Smooth muscle cell of the brain vasculature (primary cell): ENCODE measurements around the gene CALML5.

Experiments
- DNase-seq: peaks from one replicate; pipeline ENCODE4 v3.0.0-alpha.2; 2012; ENCODE audit warnings: low read depth, low spot score

CALML5 gene, protein sequence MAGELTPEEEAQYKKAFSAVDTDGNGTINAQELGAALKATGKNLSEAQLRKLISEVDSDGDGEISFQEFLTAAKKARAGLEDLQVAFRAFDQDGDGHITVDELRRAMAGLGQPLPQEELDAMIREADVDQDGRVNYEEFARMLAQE

DNA sequence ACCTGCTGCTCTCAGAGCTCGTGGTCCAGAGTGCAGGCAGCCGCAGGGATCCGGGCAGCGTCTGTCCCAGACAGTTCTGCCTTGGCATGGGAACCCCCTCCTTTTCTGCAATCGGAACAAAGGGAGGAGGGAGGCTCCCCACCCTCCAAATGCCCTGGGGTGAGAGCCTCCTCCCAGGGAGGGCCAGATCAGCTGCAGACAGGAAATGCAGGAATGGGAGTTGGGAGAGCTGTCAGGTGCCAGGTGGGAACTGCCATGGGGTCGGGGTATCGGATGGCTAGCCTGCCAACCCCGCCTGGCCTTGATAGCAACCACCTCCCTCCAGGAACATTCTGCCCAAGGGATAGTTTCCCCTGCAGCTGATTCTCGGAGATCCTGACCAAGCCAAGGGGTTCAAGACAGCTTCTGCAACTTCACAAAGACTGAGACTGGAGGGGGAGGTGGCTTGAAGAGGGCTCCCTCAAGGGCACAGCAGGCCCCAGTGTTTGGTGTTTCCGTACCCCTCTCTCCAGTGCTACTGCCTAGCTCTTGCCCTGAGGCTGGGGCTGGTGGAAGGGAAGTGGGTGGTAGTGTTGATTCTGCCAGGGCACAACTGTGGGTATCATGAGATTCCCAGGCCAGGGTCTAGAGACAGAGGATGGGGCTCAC is at the start of gene CALML5:
Gene CALML5 (minus strand): TSS at position 78 of the 648 bp plus-strand sequence. CDS start 132 bp downstream, outside the sequence.
- no peak for DNase-seq

GRCh38 chr10:5547931-5548660 is 48.7 kb upstream of the CALML5 start:
- DNase-seq, result no peak

DNA sequence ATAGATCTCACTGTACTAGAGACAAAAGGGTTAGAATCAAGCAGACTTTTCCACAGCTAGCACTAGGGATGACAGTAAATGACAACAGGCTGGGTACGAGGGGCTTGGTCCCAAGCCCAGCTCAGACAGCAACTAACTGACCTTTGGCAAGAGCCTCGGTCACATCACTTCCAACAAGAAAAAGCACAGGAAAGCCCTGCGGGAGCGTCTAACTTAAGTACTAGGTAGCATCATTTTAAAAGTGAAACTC is 48.2 kb upstream of the CALML5 start:
- DNase-seq, result no peak

- DNase-seq, result no peak
Measured at GRCh38 chr10:5546891-5547680, 47.7 kb upstream of the CALML5 start.

DNA sequence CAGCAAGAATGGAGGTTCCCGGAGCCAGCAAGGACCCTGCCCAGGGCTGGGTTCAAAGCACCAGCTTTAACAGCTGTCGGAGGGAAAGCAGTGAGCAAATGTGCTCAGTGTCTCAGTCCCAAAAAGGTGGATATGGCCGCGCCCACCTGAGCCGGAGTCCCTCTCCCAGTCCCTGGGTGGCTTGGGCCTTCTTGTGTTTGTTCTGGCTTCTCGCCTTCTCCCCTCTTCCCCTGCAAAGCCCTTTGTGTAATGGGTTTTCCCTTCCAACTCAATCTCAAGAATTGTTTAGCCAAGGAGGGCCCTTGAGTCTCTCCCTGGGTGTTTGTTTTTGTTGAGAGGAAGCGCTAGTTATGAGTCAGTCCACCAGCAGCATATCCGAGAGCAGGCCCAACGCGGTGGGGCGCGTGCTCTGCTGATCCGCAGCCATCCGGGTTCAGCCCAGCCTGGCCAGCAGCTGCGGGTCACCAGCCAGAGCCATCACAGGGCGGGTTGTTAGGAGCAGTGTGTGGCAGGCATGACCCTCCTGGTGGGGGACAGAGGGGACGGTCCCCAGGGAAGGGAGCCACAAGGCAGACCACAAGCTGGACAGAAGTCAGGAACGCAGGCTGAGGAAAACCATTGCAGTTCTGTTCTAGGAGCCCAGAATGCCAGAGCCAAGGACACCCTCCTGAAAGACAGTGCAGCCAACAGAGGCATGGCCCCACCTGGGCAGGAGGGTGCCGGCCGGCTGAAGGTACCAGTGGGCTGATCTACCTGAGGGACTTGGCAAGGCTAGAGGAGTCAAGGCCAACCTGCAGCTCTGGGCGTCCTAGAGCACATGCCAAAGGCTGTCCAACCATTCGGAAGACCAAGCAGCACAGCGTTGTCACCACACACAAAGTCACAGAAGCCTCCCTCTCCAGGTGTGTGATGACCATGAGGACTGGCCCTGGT is 46.7 kb upstream of the CALML5 start:
- DNase-seq, result peak; percentile 91

DNA sequence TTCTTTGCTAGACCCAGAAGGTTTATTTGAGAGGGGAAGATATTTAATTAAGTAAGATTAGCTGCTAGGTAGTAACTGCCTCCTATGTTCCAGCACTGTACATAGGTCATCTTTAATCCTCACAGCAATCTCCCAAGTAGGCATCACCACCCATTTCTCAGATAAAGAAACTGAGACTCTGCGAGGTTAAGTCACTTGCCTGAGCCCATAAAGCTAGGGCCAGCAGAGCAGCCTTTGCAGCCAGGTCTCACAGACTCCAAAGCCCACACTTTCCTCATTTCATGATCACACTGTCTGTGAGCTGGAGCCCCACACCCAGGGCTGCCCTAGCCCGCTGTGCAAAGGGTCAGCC is 46.0 kb upstream of the CALML5 start:
- DNase-seq, result no peak

DNA sequence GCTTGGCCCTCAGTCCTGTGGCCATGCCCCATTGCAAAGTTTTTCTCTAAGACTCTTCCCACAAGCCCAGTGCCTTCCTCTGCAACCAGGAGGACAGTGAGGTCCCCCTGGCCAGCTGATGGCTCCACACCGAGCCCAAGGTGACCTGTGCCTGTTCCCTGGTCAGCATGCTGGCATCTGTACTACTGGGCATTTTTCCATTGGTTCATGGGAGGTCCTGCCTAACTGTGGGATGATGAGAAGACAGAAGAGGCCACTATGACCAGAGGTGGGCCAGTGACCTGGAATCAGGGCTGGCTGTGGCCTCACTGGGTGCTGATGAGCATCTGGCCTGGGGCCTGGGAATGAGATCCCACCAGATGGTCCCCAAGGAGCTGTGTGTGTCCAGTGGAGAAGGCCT is 45.6 kb upstream of the CALML5 start:
- no peak for DNase-seq

- no peak for DNase-seq
Measured at GRCh38 chr10:5544216-5544805, 44.9 kb upstream of the CALML5 start.

GRCh38 chr10:5543623-5544022 is 44.3 kb upstream of the CALML5 start:
- DNase-seq, result no peak

DNA sequence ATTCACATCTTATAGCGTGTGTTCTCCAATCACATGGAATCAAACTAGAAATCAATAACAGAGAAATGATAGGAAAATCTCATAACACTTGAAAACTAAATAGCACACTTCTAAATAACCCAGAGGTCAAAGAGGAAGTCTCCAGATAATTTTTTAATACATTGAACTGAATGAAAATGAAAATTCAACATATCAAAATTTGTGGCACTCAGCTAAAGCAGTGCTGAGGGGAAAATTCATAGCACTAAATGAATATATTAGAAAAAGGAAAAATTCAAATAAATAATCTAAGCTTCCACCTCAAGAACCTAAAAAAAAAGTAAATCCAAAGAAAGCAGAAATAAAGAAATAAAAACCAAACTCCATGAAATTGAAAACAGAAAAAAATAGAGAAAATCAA is 42.7 kb upstream of the CALML5 start:
- no peak for DNase-seq

- no peak for DNase-seq
Measured at GRCh38 chr10:5540891-5541290, 41.5 kb upstream of the CALML5 start.

- no peak for DNase-seq
Measured at GRCh38 chr10:5540080-5540479, 40.7 kb upstream of the CALML5 start.

DNA sequence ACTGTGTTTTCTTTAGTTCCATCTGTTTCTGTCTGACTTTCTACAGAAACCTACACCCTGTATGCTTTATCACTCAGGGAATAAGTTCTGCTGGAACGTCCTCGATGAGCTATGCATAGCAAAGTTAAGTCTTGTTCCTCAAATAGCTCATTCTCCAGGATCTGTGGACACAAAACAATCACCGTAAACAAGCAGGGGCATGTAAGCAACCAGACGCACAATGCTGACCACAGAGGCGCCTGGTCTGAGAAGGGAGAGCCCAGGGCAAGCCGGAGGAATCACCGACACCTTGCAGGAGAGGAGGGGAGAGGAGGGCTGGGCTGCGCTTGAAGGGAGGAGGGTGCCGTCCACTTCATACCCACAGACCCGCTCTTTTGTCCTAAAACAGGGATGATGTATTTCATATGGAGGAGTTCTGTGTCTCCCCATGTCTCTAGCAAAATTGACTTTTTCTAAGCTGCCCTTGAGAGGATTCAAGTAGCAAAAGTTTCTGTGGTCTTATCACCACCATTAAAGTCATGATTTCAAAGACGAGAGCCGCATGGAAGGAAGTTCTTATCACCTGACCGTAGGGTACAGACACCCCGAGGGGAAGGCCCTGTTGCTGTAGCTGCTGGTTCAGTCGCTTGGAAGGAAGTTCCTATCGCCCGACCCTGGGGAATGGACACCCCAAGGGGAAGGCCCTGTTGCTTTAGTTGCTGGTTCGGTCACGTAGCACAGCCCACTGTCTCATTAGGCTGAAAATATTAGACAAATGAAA is 39.7 kb upstream of the CALML5 start:
- DNase-seq, result no peak

GRCh38 chr10:5538446-5538845 is 39.1 kb upstream of the CALML5 start:
- DNase-seq, result no peak

DNA sequence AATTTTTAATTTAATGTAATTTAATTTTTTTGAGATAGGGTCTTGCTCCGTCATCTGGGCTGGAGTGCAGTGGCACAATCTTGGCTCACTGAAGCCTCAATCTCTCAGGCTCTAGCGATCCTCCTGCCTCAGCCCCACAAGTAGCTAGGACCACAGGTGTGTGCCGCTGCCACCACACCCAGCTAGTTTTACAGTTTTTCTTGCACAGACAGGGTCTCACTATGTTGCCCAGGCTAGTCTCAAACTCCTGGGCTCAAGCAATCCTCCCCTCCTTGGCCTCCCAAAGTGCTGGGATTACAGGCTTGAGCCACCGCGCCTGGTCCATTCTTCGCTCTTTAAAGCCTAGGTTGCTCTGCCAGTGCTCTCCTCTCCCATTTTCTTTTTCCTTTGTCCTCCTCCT is 38.3 kb upstream of the CALML5 start:
- no peak for DNase-seq

GRCh38 chr10:5536486-5537081 is 37.2 kb upstream of the CALML5 start:
- no peak for DNase-seq

GRCh38 chr10:5534880-5535856 is 35.8 kb upstream of the CALML5 start:
- DNase-seq, result no peak

GRCh38 chr10:5534051-5534821 is 34.9 kb upstream of the CALML5 start:
- no peak for DNase-seq
